ENCODE measurements around the gene PEX1.

DNA sequence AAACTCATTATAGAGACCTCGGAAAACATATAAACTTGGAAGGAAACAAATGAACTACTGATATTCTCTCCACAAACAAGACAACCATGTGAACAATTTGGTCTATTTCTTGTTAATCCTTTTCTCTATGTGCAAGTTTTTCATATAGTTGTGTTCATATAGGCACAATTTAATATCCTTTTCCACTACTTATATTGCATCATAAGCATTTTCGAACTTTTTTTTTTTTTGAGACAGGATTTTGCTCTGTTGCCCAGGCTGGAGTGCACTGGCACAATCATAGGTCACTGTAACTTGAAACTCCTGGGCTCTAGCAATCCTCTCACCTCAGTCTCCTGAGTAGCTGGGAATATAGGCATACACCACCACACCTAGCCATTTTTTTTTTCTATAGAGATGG lies 5.2 kb downstream of the PEX1 start:
- TF ChIP-seq, protein P1, sequence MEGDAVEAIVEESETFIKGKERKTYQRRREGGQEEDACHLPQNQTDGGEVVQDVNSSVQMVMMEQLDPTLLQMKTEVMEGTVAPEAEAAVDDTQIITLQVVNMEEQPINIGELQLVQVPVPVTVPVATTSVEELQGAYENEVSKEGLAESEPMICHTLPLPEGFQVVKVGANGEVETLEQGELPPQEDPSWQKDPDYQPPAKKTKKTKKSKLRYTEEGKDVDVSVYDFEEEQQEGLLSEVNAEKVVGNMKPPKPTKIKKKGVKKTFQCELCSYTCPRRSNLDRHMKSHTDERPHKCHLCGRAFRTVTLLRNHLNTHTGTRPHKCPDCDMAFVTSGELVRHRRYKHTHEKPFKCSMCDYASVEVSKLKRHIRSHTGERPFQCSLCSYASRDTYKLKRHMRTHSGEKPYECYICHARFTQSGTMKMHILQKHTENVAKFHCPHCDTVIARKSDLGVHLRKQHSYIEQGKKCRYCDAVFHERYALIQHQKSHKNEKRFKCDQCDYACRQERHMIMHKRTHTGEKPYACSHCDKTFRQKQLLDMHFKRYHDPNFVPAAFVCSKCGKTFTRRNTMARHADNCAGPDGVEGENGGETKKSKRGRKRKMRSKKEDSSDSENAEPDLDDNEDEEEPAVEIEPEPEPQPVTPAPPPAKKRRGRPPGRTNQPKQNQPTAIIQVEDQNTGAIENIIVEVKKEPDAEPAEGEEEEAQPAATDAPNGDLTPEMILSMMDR (IDR thresholded peaks at IDR 0.05) = no peak
- no peak for TF ChIP-seq POLR2A (IDR thresholded peaks at IDR 0.05)
- TF ChIP-seq EP300 (IDR thresholded peaks at IDR 0.05) = no peak
- no peak for TF ChIP-seq POLR2AphosphoS5 (IDR thresholded peaks at IDR 0.05)
